Kidney (tissue), 14 donors: ENCODE measurements around the gene FUZ. TPM values are rescaled to one million over a fixed set of nuclear protein-coding genes. Genes with fewer than 3 reads are reported as not detected.

Source experiments
- DNase-seq, 5 donors: peaks; one replicate each; pipeline ENCODE4 v3.0.0-alpha.2; 2013 to 2020
- FAIRE-seq: peaks from 2 replicates; lab custom pipeline; 2012; peaks lifted over from hg19 to GRCh38; lab: Jason Lieb, UNC
- H3K27ac ChIP-seq, 2 donors: one replicate each; pipeline ENCODE4 v1.7.0; 2013; ENCODE audit warnings: low read depth in 2 of 2, low read length in 2 of 2, inconsistent platforms in 1 of 2
- H3K27me3 ChIP-seq: one replicate; pipeline ENCODE4 v1.7.1; 2013; ENCODE audit warnings: low read length, inconsistent platforms; ENCODE audit not compliant: control insufficient read depth, insufficient read depth
- H3K36me3 ChIP-seq, 3 donors: one replicate each; pipeline versions ENCODE4 v1.7.0 to v1.7.1; 2013; ENCODE audit warnings: low read length in 3 of 3, control low read depth in 1 of 3, inconsistent platforms in 1 of 3; ENCODE audit not compliant: insufficient read depth in 3 of 3, control insufficient read depth in 2 of 3
- H3K4me1 ChIP-seq, 3 donors: one replicate each; pipeline versions ENCODE4 v1.7.0 to v1.7.1; 2013; ENCODE audit warnings: low read length in 3 of 3, inconsistent platforms in 1 of 3, low read depth in 1 of 3; ENCODE audit not compliant: control insufficient read depth in 2 of 3, insufficient read depth in 2 of 3
- H3K4me3 ChIP-seq, 3 donors: one replicate each; pipeline versions ENCODE4 v1.7.0 to v1.8.1; 2013; ENCODE audit warnings: low read length in 3 of 3, control low read depth in 1 of 3, inconsistent platforms in 1 of 3
- H3K9ac ChIP-seq, 3 donors: one replicate each; pipeline versions ENCODE4 v1.7.0 to v1.7.1; 2013; ENCODE audit warnings: low read length in 3 of 3, control low read depth in 1 of 3, inconsistent platforms in 1 of 3
- H3K9me3 ChIP-seq, 3 donors: one replicate each; pipeline versions ENCODE4 v1.7.0 to v1.7.1; 2013; ENCODE audit warnings: low read length in 3 of 3, control low read depth in 1 of 3, inconsistent platforms in 1 of 3; ENCODE audit not compliant: control insufficient read depth in 2 of 3, insufficient read depth in 1 of 3
- CTCF ChIP-seq: IDR thresholded peaks from 3 replicates; pipeline ENCODE4 v1.5.1; 2012; ENCODE audit warnings: mild to moderate bottlenecking, moderate library complexity, borderline replicate concordance; ENCODE audit not compliant: insufficient read depth; ENCODE audit errors: extremely low read depth
- intact Hi-C: fragments of 100-400 bp; cut with DNase I; formaldehyde crosslinking; loops from one replicate; pipeline ENCODE4 v1.11.1; 2022
- microRNA-seq: library from miRNA; unstranded; fragments of <30 nt; microRNA quantifications from one replicate; pipeline ENCODE4 v1.2.0, GENCODE V29; 2020
- polyA plus RNA-seq: library from polyadenylated mRNA; stranded (reverse); fragments of 350-450 nt; fragmentation: Illumina TruSeq; extraction: RNeasy Lipid Tissue Mini Kit (QIAGEN cat#74804); gene quantifications from one replicate; pipeline ENCODE4 v1.2.3, GENCODE V29; 2014; ENCODE audit warnings: low read depth, low replicate concordance; ENCODE audit not compliant: insufficient read depth
- total RNA-seq: library from RNA; stranded (reverse); fragmentation: NEBNext Ultra II Directional; extraction: Animal tissue kit (Norgen Biotek cat#: 25700); gene quantifications from one replicate; pipeline ENCODE4 v1.2.1, GENCODE V29; 2021
- donor health status: control.
- donor health status: control.
- donor health status: control.
- donor health status: control.
- donor health status: control.
- donor health status: DM: yes; HTN: yes; CAD: no.
- donor health status: Normal renal cell carcinoma (clear cell type).

The FUZ gene
- total and polyA plus RNA-seq, 2 donors from 2014 or later, result 26.9 to 51.2 TPM

GRCh38 chr19:49758292-49758691, 54.8 kb downstream of the FUZ start:
- no peak for FAIRE-seq
- peak in 1 of 5 donors; percentile 12 for DNase-seq
- no peaks in the 10 kb centered on the region for H3K27me3 ChIP-seq
- H3K27ac ChIP-seq, result no peak overlapping the region
- H3K9ac ChIP-seq, result no peak overlapping the region
- H3K9me3 ChIP-seq, result peaks cover 0 to 7% (median 0%) of the 10 kb centered on the region in 3 donors
- no peaks in the 10 kb centered on the region for H3K4me1 ChIP-seq
- intact Hi-C loops, result no loop called here
- no peak overlapping the region for H3K4me3 ChIP-seq
- TF ChIP-seq CTCF, result no peak
- H3K36me3 ChIP-seq, result no peaks in the 10 kb centered on the region

Small RNA genes lying within 50 kb of the gene (microRNA-seq; reads per million reads assigned to microRNA genes)
- gene MIR4749 (not detected), gene MIR6799 (not detected), gene MIR6800 (not detected)

Other genes starting within 250 kb of the FUZ start
- gene NOSIP, start 232.7 kb downstream of the FUZ start, total RNA-seq, result 52.8 TPM
- gene NOSIP, start 232.7 kb downstream of the FUZ start, polyA plus RNA-seq, result 122 TPM
- 14.9 TPM for gene PRRG2, start 232.0 kb downstream of the FUZ start, total RNA-seq
- gene PRRG2, start 232.0 kb downstream of the FUZ start, polyA plus RNA-seq, result 17.6 TPM
- gene PRR12, start 222.1 kb downstream of the FUZ start, total RNA-seq, result 27.4 TPM
- gene PRR12, start 222.1 kb downstream of the FUZ start, polyA plus RNA-seq, result 4.9 TPM
- gene RRAS, start 173.1 kb downstream of the FUZ start, total RNA-seq, result 92.3 TPM
- 140 TPM for gene RRAS, start 173.1 kb downstream of the FUZ start, polyA plus RNA-seq
- 69.0 TPM for gene SCAF1, start 171.1 kb downstream of the FUZ start, total RNA-seq
- 18.1 TPM for gene SCAF1, start 171.1 kb downstream of the FUZ start, polyA plus RNA-seq
- 84.9 TPM for gene IRF3, start 147.4 kb downstream of the FUZ start, total RNA-seq
- gene IRF3, start 147.4 kb downstream of the FUZ start, polyA plus RNA-seq, result 64.5 TPM
- 14.4 TPM for gene BCL2L12, start 147.4 kb downstream of the FUZ start, total RNA-seq
- 13.5 TPM for gene BCL2L12, start 147.4 kb downstream of the FUZ start, polyA plus RNA-seq
- gene PRMT1, start 136.0 kb downstream of the FUZ start, total RNA-seq, result 119 TPM
- gene PRMT1, start 136.0 kb downstream of the FUZ start, polyA plus RNA-seq, result 131 TPM
- 2.1 TPM for gene ADM5, start 123.7 kb downstream of the FUZ start, total RNA-seq
- gene ADM5, start 123.7 kb downstream of the FUZ start, polyA plus RNA-seq, result 0.60 TPM
- 6.0 TPM for gene CPT1C, start 122.2 kb downstream of the FUZ start, total RNA-seq
- 2.6 TPM for gene CPT1C, start 122.2 kb downstream of the FUZ start, polyA plus RNA-seq
- gene TSKS, start 50.0 kb downstream of the FUZ start, total RNA-seq, result 0.50 TPM
- 0.47 TPM for gene TSKS, start 50.0 kb downstream of the FUZ start, polyA plus RNA-seq
- gene AP2A1, start 46.3 kb downstream of the FUZ start, total RNA-seq, result 70.0 TPM
- gene AP2A1, start 46.3 kb downstream of the FUZ start, polyA plus RNA-seq, result 32.0 TPM
- 53.2 TPM for gene MED25, start 5.0 kb upstream of the FUZ start, total RNA-seq
- gene MED25, start 5.0 kb upstream of the FUZ start, polyA plus RNA-seq, result 37.3 TPM
- 118 TPM for gene PTOV1, start 37.9 kb upstream of the FUZ start, total RNA-seq
- 235 TPM for gene PTOV1, start 37.9 kb upstream of the FUZ start, polyA plus RNA-seq
- gene PNKP, start 54.3 kb upstream of the FUZ start, total RNA-seq, result 101 TPM
- 45.5 TPM for gene PNKP, start 54.3 kb upstream of the FUZ start, polyA plus RNA-seq
- 33.7 TPM for gene AKT1S1, start 64.1 kb upstream of the FUZ start, total RNA-seq
- gene AKT1S1, start 64.1 kb upstream of the FUZ start, polyA plus RNA-seq, result 47.2 TPM
- gene TBC1D17, start 64.4 kb upstream of the FUZ start, total RNA-seq, result 43.6 TPM
- 34.8 TPM for gene TBC1D17, start 64.4 kb upstream of the FUZ start, polyA plus RNA-seq
- gene IL4I1, start 83.6 kb upstream of the FUZ start, total RNA-seq, result 12.8 TPM
- 0.82 TPM for gene IL4I1, start 83.6 kb upstream of the FUZ start, polyA plus RNA-seq
- 36.4 TPM for gene ATF5, start 115.9 kb upstream of the FUZ start, total RNA-seq
- 22.7 TPM for gene ATF5, start 115.9 kb upstream of the FUZ start, polyA plus RNA-seq
- 39.0 TPM for gene NUP62, start 116.2 kb upstream of the FUZ start, total RNA-seq
- 17.1 TPM for gene NUP62, start 116.2 kb upstream of the FUZ start, polyA plus RNA-seq
- gene SIGLEC11, start 147.9 kb upstream of the FUZ start, total RNA-seq, result 1.2 TPM
- gene SIGLEC11, start 147.9 kb upstream of the FUZ start, polyA plus RNA-seq, result 1.5 TPM
- 53.2 TPM for gene VRK3, start 212.1 kb upstream of the FUZ start, total RNA-seq
- 69.0 TPM for gene VRK3, start 212.1 kb upstream of the FUZ start, polyA plus RNA-seq
- 10.7 TPM for gene ZNF473, start 212.7 kb upstream of the FUZ start, total RNA-seq
- gene ZNF473, start 212.7 kb upstream of the FUZ start, polyA plus RNA-seq, result 2.6 TPM